HG02571 (cell line): ENCODE measurements around the gene SHMT2.

ENCODE experiments used
- ATAC-seq: cut with Tn5 transposase; IDR thresholded peaks from one replicate; pipeline ENCODE4 v1.9.1; 2021; ENCODE audit warnings: mild to moderate bottlenecking, moderate library complexity; ENCODE audit not compliant: unreplicated experiment

The SHMT2 gene

GRCh38 chr12:57196439-57196838 lies 33.1 kb upstream of the SHMT2 start:
- no peak for ATAC-seq

GRCh38 chr12:57196956-57197355 lies 32.6 kb upstream of the SHMT2 start:
- no peak for ATAC-seq

- no peak for ATAC-seq
Measured at GRCh38 chr12:57198329-57198728, 31.2 kb upstream of the SHMT2 start.

- ATAC-seq, result no peak
Measured at GRCh38 chr12:57199191-57199590, 30.3 kb upstream of the SHMT2 start.

GRCh38 chr12:57200497-57200896 lies 29.0 kb upstream of the SHMT2 start:
- no peak for ATAC-seq

- no peak for ATAC-seq
Measured at GRCh38 chr12:57201219-57201618, 28.3 kb upstream of the SHMT2 start.

- ATAC-seq, result no peak
Measured at GRCh38 chr12:57201631-57202030, 27.9 kb upstream of the SHMT2 start.

GRCh38 chr12:57202321-57202720 lies 27.2 kb upstream of the SHMT2 start:
- no peak for ATAC-seq

- no peak for ATAC-seq
Measured at GRCh38 chr12:57203201-57203600, 26.3 kb upstream of the SHMT2 start.

GRCh38 chr12:57203791-57204190 lies 25.7 kb upstream of the SHMT2 start:
- ATAC-seq, result no peak

- no peak for ATAC-seq
Measured at GRCh38 chr12:57204454-57204853, 25.1 kb upstream of the SHMT2 start.

GRCh38 chr12:57205186-57205585 lies 24.3 kb upstream of the SHMT2 start:
- no peak for ATAC-seq

- ATAC-seq, result no peak
Measured at GRCh38 chr12:57205931-57206330, 23.6 kb upstream of the SHMT2 start.

GRCh38 chr12:57207731-57208630 lies 21.5 kb upstream of the SHMT2 start:
- no peak for ATAC-seq

GRCh38 chr12:57208631-57209282 lies 20.8 kb upstream of the SHMT2 start:
- ATAC-seq, result no peak

GRCh38 chr12:57209916-57210315 lies 19.6 kb upstream of the SHMT2 start:
- no peak for ATAC-seq

- ATAC-seq, result no peak
Measured at GRCh38 chr12:57210461-57210860, 19.1 kb upstream of the SHMT2 start.

- no peak for ATAC-seq
Measured at GRCh38 chr12:57210926-57211692, 18.4 kb upstream of the SHMT2 start.

- ATAC-seq, result no peak
Measured at GRCh38 chr12:57211791-57212700, 17.5 kb upstream of the SHMT2 start.

GRCh38 chr12:57212701-57213057 lies 16.8 kb upstream of the SHMT2 start:
- no peak for ATAC-seq
